Stimulated activated CD4-positive, alpha-beta T cell treated with anti-CD3 and anti-CD28 coated beads, Interleukin-4, amount 100 ng/mL, for 48 hours (primary cell): ENCODE measurements around the gene RNF13.
"Not testable (repeated sequence)": the region's sequence is repeated elsewhere in the genome, so short reads cannot be mapped to it uniquely, and the experiment has no call there.

Source experiments
- DNase-seq, 2 donors: peaks; one replicate each; pipeline ENCODE4 v3.0.0-alpha.2; 2020; ENCODE audit warnings: low read depth in 2 of 2

RNF13 gene

DNA sequence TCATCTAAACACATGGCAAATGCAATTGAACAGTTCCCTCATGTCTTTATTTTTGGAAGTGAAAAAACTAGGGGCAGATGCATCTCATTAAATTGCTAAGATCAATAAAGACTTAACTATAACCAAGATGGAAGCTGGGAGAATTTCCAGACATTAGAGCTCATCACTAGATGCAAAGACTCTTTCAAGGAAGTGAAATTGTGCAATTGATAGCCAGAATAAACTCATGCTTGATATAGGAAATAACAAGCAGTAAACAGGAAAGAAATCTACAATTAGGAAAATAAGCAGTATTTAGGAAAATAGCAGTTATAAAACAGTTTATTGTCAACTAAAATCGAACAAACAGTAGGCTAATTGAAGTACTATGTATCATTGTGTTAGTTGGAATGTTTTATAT, 11.8 kb upstream of the RNF13 start:
- no peak for DNase-seq

DNA sequence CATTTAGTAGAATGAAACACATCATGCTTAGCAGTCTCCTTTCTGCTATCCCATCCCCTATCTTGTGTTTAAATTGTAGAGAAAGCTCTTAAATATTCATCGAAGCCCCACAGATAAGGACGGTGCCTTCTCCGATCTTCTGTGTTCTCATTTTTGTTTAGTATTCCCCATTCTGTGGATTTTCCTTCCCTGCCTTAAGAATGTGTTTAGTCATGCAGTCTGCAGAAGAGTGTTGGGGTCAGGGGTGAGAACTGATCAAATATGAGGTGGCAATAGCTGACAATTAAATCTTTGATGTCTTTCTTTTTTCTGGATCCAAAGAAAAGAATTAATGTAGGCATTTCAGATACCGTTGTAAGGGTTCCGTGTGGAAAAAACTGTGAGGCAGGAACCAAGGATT, 11.4 kb upstream of the RNF13 start:
- no peak for DNase-seq

- no peak for DNase-seq
Measured at GRCh38 chr3:149806171-149806778, 6.7 kb upstream of the RNF13 start.

GRCh38 chr3:149808209-149808829, 4.7 kb upstream of the RNF13 start:
- DNase-seq: peak; percentile 30 to 39

DNA sequence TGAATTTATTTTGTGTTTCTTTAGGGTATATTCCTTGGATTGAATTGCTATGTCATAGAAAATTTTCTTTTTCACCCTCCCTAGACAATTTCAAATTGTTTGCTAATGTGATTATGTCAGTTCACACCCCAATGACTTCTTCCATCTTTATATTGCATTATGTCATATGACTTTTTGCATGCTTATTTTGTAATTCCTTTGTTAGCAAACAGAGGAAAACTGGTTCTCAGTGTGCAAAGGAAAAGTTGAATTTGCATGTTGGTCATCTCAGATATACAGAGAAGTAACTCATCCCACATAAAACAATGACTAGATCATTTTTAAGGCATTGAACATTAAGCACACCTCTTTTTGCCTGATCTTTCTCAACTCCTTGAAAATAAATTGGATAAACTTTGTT, 3.3 kb upstream of the RNF13 start:
- no peak for DNase-seq

GRCh38 chr3:149810846-149811245, 2.2 kb upstream of the RNF13 start:
- DNase-seq: no peak

- no peak for DNase-seq
Measured at GRCh38 chr3:149812165-149812605, 830 bp upstream of the RNF13 start.

DNA sequence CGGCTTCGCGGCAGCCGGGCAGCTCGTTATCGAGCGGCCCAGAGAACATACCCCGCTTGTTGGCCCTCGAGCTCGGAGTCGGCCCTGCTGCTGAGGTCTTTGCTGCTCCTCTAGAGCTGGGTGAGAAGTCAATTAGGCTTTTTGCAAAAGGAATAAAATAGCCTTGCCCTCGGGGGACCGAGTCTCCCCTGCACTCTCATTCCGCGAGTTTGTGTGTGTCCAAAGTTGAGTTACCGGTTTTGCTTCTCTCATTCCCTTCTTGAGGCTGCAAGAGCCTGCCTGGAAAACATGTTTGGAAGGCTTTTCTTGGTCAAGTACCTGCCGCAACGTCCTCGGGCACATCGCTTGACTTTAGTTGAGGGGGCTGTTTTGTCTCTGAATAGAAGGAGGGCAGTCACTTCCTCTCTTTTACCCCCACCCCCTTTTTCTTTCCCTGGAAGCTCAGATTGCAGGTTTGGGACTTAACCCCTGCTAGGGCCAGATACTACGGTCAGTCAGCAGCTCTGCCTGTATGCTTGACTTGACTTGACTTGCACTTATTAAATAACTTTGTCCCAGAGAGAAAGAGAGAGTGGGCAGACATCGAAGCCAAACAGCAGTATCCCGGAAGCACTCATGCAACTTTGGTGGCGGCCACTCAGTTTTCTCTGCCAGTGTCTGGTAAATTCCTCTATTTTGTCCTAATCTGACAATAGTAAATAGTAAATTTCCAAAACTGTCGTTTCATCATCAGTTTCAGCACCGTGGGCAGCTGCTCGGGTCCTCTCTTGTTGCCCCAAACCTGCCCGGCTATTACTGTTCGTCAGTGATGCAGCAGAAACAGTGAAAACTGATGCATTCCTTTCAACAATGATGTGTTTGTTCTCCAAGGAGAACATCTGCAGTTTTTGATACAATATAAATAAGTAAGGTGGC, 609 bp downstream of the RNF13 start:
- no peak for DNase-seq

DNA sequence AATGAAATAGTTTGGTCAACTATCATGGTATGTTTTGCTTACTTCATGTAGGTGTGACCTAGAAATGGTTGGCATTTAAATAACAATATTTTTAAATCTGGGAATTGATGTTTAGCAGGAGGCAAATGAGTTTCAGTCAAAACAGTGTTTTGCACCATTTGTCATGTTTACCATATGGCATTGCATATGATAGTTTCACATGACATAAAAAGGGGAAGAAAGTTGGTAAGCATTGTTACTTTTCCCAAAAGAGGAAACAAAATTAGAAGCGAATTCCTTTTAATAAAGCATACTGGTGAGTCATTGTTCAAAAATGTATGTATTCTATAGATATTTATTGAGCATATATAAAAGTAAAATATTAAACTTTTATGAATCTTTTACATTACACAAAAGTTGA, 2.3 kb downstream of the RNF13 start:
- no peak for DNase-seq

- DNase-seq: no peak
Measured at GRCh38 chr3:149815728-149816127, 2.7 kb downstream of the RNF13 start.

GRCh38 chr3:149816311-149816710, 3.3 kb downstream of the RNF13 start:
- DNase-seq: no peak

DNA sequence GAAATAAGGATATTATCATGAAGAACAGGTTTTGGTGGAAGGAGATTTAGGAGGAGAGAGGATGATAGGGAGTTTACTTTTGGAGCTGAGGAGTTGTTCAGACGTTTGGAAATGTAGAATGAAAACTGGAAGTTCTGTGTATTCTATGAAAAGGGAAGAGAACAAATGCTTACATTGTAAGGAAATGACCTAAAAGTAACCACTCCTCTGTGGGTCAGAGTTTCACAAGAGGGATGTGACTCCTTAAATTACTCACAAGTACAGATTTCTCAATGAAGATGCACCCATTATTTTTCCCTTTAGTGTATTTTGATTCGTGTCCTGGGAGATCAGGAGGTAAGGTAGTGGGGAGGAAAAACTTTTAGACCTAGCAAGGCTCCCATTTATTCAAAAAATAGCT, 4.0 kb downstream of the RNF13 start:
- DNase-seq: no peak

DNA sequence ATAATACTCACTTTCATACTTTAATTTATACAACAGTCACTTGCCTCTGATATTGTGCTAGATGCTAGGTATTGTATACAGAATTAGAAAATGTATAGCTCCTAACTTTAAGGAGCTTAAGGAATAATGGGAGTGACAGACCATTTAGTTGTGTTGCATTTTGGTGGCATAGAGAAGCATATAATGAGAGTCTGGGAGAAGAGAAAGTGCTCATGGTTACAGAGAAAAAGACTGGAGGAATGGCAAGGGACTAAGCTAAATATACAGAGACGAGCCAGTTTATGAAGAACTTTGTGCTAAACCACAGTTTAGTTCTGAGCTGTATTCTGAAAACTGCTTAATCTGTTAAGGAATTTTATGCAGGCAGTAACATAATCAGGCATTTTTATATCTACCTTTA, 6.4 kb downstream of the RNF13 start:
- DNase-seq: no peak

DNA sequence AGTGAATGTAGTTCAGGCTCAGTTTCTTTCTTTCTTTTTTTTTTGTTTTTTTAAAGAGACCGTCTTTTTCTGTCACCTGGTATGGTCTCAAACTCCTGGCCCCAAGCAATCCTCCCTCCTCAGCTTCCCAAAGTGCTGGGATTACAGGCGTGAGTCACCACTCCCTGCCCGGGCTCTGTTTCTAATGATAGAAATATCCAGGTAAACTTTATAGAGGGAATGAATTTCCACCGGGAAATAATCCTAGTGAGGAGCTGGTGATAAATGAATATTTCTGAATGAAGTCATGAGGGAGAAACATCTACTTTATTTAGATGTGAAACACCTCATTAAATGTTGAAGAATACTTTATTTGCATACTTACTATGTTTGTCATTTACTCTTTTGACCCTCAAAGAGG, 7.2 kb downstream of the RNF13 start:
- DNase-seq: no peak

GRCh38 chr3:149826636-149827035, 13.6 kb downstream of the RNF13 start:
- no peak for DNase-seq

- no peak for DNase-seq
Measured at GRCh38 chr3:149828390-149828789, 15.4 kb downstream of the RNF13 start.

GRCh38 chr3:149829631-149830030, 16.6 kb downstream of the RNF13 start:
- not testable (repeated sequence) for DNase-seq

DNA sequence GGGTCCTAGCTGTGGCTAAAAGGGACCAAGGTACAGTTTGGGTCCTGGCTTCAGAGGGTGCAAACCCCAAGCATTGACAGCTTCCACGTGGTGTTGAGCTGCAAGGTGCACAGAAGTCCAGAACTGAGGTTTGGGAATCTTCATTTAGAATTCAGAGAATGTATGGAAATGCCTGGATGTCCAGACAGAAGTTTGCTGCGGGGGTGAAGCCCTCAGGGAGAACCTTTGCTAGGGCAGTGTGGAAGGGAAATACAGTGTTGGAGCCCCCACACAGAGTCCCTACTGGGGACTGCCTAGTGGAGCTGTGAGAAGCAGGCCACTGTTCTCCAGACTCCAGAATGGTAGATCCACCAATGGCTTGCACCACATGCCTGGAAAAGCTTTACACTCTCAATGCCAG, 17.9 kb downstream of the RNF13 start:
- no peak for DNase-seq

- DNase-seq: no peak
Measured at GRCh38 chr3:149831321-149831720, 18.3 kb downstream of the RNF13 start.

GRCh38 chr3:149832086-149832485, 19.1 kb downstream of the RNF13 start:
- no peak for DNase-seq

DNA sequence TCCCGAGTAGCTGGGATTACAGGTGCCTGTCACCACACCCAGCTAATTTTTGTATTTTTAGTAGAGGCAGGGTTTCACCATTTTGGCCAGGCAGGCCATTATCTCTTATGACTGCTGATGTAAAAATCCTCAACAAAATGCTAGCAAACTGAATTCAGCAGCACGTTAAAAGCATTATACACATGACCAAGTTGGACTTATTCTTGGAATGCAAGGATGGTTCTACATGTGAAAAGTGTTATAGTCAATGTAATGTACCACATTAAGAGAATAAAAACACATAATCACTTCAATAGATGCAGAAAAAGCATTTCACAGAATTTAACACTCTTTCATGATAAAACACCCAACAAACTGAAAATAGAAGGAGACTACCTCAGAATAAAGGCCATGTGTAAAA, 20.2 kb downstream of the RNF13 start:
- DNase-seq: no peak

DNA sequence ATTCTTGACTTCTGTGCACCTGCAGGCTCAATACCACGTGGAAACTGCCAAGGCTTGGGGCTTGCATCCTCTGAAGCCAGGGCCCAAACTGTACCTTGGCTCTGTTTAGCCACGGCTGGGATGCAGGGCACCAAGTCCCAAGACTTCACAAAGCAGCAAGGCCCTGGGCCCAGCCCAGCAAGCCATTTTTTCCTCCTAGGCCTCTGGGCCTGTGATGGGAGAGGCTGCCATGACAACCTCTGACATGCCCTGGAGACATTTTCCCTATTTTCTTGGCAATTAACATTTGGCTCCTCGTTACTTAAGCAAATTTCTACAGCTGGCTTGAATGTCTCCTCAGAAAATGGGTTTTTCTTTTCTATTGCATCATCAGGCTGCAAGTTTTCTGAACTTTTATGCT, 25.5 kb downstream of the RNF13 start:
- DNase-seq: not testable (repeated sequence)

DNA sequence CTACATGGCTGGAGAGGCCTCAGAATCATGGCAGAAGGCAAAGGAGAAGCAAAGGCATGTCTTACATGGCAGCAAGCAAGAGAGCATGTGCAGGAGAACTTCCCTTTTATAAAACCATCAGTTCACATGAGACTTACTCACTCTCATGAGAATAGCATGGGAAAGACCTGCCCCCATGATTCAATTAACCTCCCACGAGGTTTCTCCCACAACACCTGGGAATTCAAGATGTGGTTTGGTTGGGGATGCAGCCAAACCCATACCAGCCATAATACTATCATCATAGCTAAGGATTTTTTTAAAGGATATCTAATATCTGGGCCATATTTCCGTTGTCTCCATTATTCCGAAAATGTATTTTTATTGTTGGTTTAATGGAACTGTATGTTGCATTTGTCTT, 26.5 kb downstream of the RNF13 start:
- not testable (repeated sequence) for DNase-seq
